Lung (tissue), 12 donors: Measurements from ENCODE around the gene SLC16A6. TPM values are rescaled to one million over a fixed set of nuclear protein-coding genes. Genes with fewer than 3 reads are reported as not detected.

ENCODE experiments used
- ATAC-seq: fragments of 200-7000 bp; cut with Tn5 transposase; one replicate; pipeline ENCODE4 v1.9.1; 2020; ENCODE audit warnings: moderate number of reproducible peaks; ENCODE audit not compliant: insufficient read depth, low FRiP score
- DNase-seq, 3 donors: peaks; one replicate each; pipeline ENCODE4 v3.0.0-alpha.2; 2013 to 2017
- H3K27ac ChIP-seq, 2 donors: one replicate each; pipeline ENCODE4 v1.5.1; 2013; ENCODE audit warnings: mild to moderate bottlenecking in 2 of 2, moderate library complexity in 2 of 2, control low read depth in 1 of 2, inconsistent platforms in 1 of 2, low read depth in 1 of 2, low read length in 1 of 2
- H3K27me3 ChIP-seq, 3 donors: one replicate each; pipeline ENCODE4 v1.5.1; 2013; ENCODE audit warnings: low read length in 2 of 3; ENCODE audit not compliant: control insufficient read depth in 3 of 3, insufficient read depth in 3 of 3
- H3K36me3 ChIP-seq, 4 donors: one replicate each; pipeline ENCODE4 v1.5.1; 2013; ENCODE audit warnings: low read length in 4 of 4, mild to moderate bottlenecking in 1 of 4, moderate library complexity in 1 of 4; ENCODE audit not compliant: control insufficient read depth in 4 of 4, insufficient read depth in 4 of 4
- H3K4me1 ChIP-seq, 5 donors: one replicate each; pipeline ENCODE4 v1.5.1; 2013; ENCODE audit warnings: low read length in 5 of 5, mild to moderate bottlenecking in 2 of 5, moderate library complexity in 1 of 5; ENCODE audit not compliant: control insufficient read depth in 5 of 5, insufficient read depth in 5 of 5
- H3K4me3 ChIP-seq: one replicate; pipeline ENCODE4 v1.5.1; 2013; ENCODE audit warnings: mild to moderate bottlenecking, control low read depth, moderate library complexity
- H3K9ac ChIP-seq, 2 donors: one replicate each; pipeline ENCODE4 v1.5.1; 2013; ENCODE audit warnings: low read length in 2 of 2, control low read depth in 1 of 2; ENCODE audit not compliant: insufficient read depth in 1 of 2
- H3K9me3 ChIP-seq, 4 donors: one replicate each; pipeline ENCODE4 v1.5.1; 2013; ENCODE audit warnings: low read length in 3 of 4, mild to moderate bottlenecking in 1 of 4, moderate library complexity in 1 of 4; ENCODE audit not compliant: control insufficient read depth in 4 of 4, insufficient read depth in 3 of 4
- CTCF ChIP-seq: IDR thresholded peaks from 2 replicates; pipeline ENCODE4 v1.5.1; 2012; ENCODE audit warnings: mild to moderate bottlenecking; ENCODE audit errors: control extremely low read depth, extremely low read depth
- WGBS, 2 donors: extraction: QIAGEN DNeasy Blood & Tissue Kit; methylation state at CpG; one replicate each; pipeline ENCODE4 v1.1.7; 2013; 5-methylcytosine and 5-hydroxymethylcytosine counted together
- polyA plus RNA-seq, 2 donors: library from polyadenylated mRNA; stranded (reverse); fragments of 200-250 nt; gene quantifications; one replicate each; pipeline ENCODE4 v1.2.1, GENCODE V29; 2013
- total RNA-seq, 2 donors: library from RNA; depleted of rRNA in 1 of 2; stranded (reverse); fragments of >200 nt in 1 of 2; gene quantifications; one replicate each; pipeline ENCODE4 v1.2.1, GENCODE V29; 2014 to 2021
- donor health status: control.
- donor health status: control.
- donor health status: Bipolar disorder and iron deficiency.
- donor health status: healthy.
- donor health status: DM: yes; HTN: yes; CAD: no.

Gene SLC16A6
- total and polyA plus RNA-seq, 4 donors: 2.0 to 10.9 (median 4.8) TPM

DNA sequence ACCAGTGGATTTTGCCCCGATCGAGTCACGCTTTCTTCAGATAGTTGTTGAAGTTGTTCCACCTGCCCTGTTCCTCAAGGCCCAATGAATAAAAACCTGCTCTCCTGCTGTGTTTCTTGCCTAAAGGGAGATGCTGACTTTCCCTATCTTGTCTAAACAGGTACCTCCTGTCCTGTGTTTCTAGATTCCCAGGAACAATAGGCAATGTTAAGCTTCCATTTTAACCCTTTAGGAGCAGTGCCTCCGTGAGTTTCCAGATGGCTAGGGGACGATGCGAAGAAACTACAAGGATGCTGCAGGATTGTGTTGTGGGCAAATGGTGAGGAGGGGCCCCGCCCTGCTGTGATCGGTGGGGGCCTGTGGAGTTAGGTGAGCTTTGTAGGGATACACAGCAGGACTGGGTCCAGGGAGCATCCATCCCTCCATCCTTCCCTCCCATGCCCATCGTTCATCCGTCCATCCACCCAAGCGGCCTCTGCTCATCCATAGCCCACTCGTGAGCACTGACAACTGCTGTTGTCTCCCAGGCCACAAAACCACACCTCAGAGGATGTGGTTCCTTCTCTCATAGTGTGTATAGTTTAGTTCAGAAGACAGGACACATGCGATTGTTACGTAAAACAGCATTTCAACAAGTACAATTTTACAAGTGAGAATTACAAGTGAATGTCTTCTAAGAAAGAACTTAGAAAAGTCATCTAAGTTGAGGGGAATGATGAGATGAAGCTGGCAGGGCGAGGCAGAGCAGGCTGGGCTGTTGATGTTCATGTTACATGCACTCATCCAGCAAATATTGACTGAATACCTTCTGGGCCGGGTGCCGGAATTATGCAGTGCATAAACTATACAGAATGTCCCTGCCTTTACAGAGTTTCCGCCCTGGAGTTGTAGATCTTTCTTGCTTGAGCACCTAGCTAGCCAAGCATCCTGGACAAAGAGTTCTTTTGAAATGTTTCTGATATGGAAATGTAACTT is 5.6 kb upstream of the SLC16A6 start:
- no peaks in the 10 kb centered on the region for H3K36me3 ChIP-seq
- peaks cover 0 to 29% (median 28%) of the 10 kb centered on the region in 3 donors for H3K27me3 ChIP-seq
- DNase-seq (peak in 1 of 3 donors; percentile 5), ATAC-seq (no peak)
- no peak for TF ChIP-seq CTCF
- H3K9me3 ChIP-seq: no peaks in the 10 kb centered on the region
- peaks cover 0 to 11% (median 7%) of the 10 kb centered on the region in 5 donors for H3K4me1 ChIP-seq
- WGBS, 2 donors: 67 to 78% methylated on average over 18 of the region's 18 CpGs
- no peak overlapping the region for H3K4me3 ChIP-seq
- H3K9ac ChIP-seq: no peak overlapping the region
- no peak overlapping the region for H3K27ac ChIP-seq

GRCh38 chr17:68295086-68295485 is 4.2 kb upstream of the SLC16A6 start:
- H3K27ac ChIP-seq: no peak overlapping the region
- H3K36me3 ChIP-seq: no peaks in the 10 kb centered on the region
- no peak for DNase-seq
- TF ChIP-seq CTCF: no peak
- ATAC-seq: no peak
- no peaks in the 10 kb centered on the region for H3K9me3 ChIP-seq
- peaks cover 0 to 37% (median 35%) of the 10 kb centered on the region in 3 donors for H3K27me3 ChIP-seq
- H3K4me3 ChIP-seq: no peak overlapping the region
- H3K9ac ChIP-seq: no peak overlapping the region
- peaks cover 0 to 20% (median 8%) of the 10 kb centered on the region in 5 donors for H3K4me1 ChIP-seq
- WGBS, 2 donors: 92 to 93% methylated on average over 7 of the region's 7 CpGs

DNA sequence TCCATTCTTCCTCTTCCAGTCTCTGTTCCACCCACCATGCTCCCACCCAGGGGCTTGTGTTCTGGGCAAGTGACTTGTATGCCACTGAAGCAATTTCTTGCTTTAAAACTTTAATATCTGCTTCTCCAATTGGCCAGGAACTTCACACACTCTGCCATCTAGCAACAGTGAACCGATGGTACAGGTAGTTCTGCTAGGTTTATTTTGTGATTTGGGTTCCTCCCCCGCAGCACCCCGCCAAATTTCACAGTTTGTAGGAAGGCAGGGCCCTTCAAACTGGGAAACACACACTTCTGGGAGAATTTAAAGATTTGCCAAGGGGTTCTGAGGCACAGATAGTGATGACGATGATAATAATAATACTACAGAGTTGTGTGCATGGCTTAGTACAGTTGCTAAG is 3.7 kb upstream of the SLC16A6 start:
- no peak for TF ChIP-seq CTCF
- ATAC-seq: no peak

More for the DNA sequence above, 3.7 kb upstream of the SLC16A6 start:
- peaks cover 0 to 22% (median 8%) of the 10 kb centered on the region in 5 donors for H3K4me1 ChIP-seq
- WGBS, 2 donors: 94 to 98% methylated on average over 4 of the region's 4 CpGs
- H3K27me3 ChIP-seq: peaks cover 0 to 40% (median 39%) of the 10 kb centered on the region in 3 donors
- no peaks in the 10 kb centered on the region for H3K36me3 ChIP-seq
- no peaks in the 10 kb centered on the region for H3K9me3 ChIP-seq
- no peak overlapping the region for H3K27ac ChIP-seq
- no peak overlapping the region for H3K9ac ChIP-seq
- H3K4me3 ChIP-seq: no peak overlapping the region
- no peak for DNase-seq
